ENCODE data around the gene CAMSAP3.

Gene CAMSAP3

GRCh38 chr19:7648265-7649014 is 52.8 kb downstream of the CAMSAP3 start:
- no peak for DNase-seq

GRCh38 chr19:7650148-7650547 is 54.5 kb downstream of the CAMSAP3 start:
- DNase-seq = no peak

- DNase-seq = peak; percentile 63
These were observed 56.5 kb downstream of the CAMSAP3 start for GRCh38 chr19:7652061-7652641.

- DNase-seq = no peak
These were observed 58.7 kb downstream of the CAMSAP3 start for GRCh38 chr19:7654401-7654800.

- DNase-seq = no peak
These were observed 59.9 kb downstream of the CAMSAP3 start for GRCh38 chr19:7655581-7655980.

GRCh38 chr19:7657131-7657751 is 61.6 kb downstream of the CAMSAP3 start:
- no peak for DNase-seq

- DNase-seq = no peak
These were observed 62.6 kb downstream of the CAMSAP3 start for GRCh38 chr19:7658219-7658686.

GRCh38 chr19:7661744-7662538 is 66.3 kb downstream of the CAMSAP3 start:
- DNase-seq = no peak

GRCh38 chr19:7662657-7663056 is 67.0 kb downstream of the CAMSAP3 start:
- no peak for DNase-seq

- DNase-seq = no peak
These were observed 68.0 kb downstream of the CAMSAP3 start for GRCh38 chr19:7663706-7664105.

- DNase-seq = peak; percentile 63
These were observed 69.4 kb downstream of the CAMSAP3 start for GRCh38 chr19:7665076-7665475.
